Central memory CD8-positive, alpha-beta T cell (primary cell): ENCODE data around the gene DCAF17.

Experiments
- ATAC-seq: fragments of 150-1000 bp; cut with Tn5 transposase; replicated peaks from 2 replicates; pipeline ENCODE4 v1.10.0; 2022; ENCODE audit warnings: mild to moderate bottlenecking, moderate FRiP score, moderate number of reproducible peaks; ENCODE audit not compliant: poor library complexity, severe bottlenecking; ENCODE audit errors: extremely low read depth
- DNase-seq, 2 donors: peaks; one replicate each; pipeline ENCODE4 v3.0.0; 2021; ENCODE audit warnings: low spot score in 2 of 2
- H3K27ac Mint-ChIP-seq: one replicate; pipeline ENCODE4 v1.8.0; 2022; ENCODE audit warnings: low read depth, mild to moderate bottlenecking, moderate library complexity, mixed read lengths
- H3K27me3 Mint-ChIP-seq: one replicate; pipeline ENCODE4 v1.8.0; 2022; ENCODE audit warnings: mixed read lengths
- H3K36me3 Mint-ChIP-seq: one replicate; pipeline ENCODE4 v1.8.0; 2022; ENCODE audit warnings: mild to moderate bottlenecking, moderate library complexity, mixed read lengths; ENCODE audit not compliant: insufficient read depth
- H3K4me1 Mint-ChIP-seq: one replicate; pipeline ENCODE4 v1.8.0; 2022; ENCODE audit warnings: mixed read lengths
- H3K4me3 Mint-ChIP-seq: one replicate; pipeline ENCODE4 v1.8.0; 2022; ENCODE audit warnings: mild to moderate bottlenecking, moderate library complexity, mixed read lengths
- H3K9me3 Mint-ChIP-seq: one replicate; pipeline ENCODE4 v1.8.0; 2022; ENCODE audit warnings: mixed read lengths

DCAF17 gene

DNA sequence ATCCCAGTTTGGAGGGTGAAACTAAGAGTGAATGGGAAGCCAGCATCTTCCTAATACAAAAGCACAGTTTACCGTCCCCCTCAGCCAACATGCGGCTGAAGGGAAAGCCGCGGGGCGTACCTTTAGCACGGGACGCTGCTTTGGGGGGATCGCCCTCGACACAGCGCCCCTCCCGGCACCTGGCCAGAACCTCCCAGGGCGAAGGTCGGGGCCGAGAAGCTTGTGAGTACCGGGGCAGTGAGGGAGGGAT lies 338 bp upstream of the DCAF17 start, which contains the start of gene METTL8:
Gene METTL8 (minus strand): TSS at position 228 of the 250 bp plus-strand sequence. CDS start 41,805 bp downstream, outside the sequence.
- H3K4me3 Mint-ChIP-seq, result peak within 1 kb of the TSS; percentile 84
- no peaks in the 10 kb centered on the region for H3K9me3 Mint-ChIP-seq
- peaks cover 42% of the 10 kb centered on the region for H3K4me1 Mint-ChIP-seq
- H3K27me3 Mint-ChIP-seq, result no peaks in the 10 kb centered on the region
- no peak for DNase-seq
- ATAC-seq, result no peak
- H3K27ac Mint-ChIP-seq, result peak within 1 kb of the TSS; percentile 94
- peaks cover 20% of the 10 kb centered on the region for H3K36me3 Mint-ChIP-seq

GRCh38 chr2:171436307-171436706 lies 2.3 kb downstream of the DCAF17 start:
- Mint-ChIP-seq H3K27me3 (no peaks in the 10 kb centered on the region), H3K27ac (no peak overlapping the region), H3K4me1 (peaks cover 58% of the 10 kb centered on the region), H3K9me3 (no peaks in the 10 kb centered on the region), H3K4me3 (no peak overlapping the region), H3K36me3 (peaks cover 36% of the 10 kb centered on the region)
- no peak for ATAC-seq
- DNase-seq, result no peak

DNA sequence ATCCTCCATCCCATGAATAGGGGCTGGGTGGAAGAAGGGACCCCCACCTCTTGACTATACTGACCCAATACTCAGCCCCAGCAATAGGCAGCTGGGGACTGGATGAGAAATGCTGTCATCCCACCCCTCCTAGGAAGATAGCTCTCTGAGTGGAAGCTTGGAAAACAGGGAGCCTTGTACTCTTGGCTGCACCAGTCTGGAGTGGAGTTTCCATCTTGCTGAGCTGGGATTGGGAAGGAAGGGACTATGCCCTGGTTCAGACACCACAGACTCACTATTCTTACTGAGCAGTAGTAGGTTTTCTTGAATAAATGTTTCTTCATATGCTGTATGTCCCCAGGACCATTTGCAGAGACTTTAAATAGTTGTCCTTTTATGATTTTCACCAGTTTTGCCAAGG lies 7.4 kb downstream of the DCAF17 start:
- H3K9me3 Mint-ChIP-seq, result no peaks in the 10 kb centered on the region
- ATAC-seq (no peak), DNase-seq (no peak)
- H3K36me3 Mint-ChIP-seq, result peaks cover 53% of the 10 kb centered on the region
- no peak overlapping the region for H3K27ac Mint-ChIP-seq
- peaks cover 36% of the 10 kb centered on the region for H3K4me1 Mint-ChIP-seq
- H3K4me3 Mint-ChIP-seq, result no peak overlapping the region
- H3K27me3 Mint-ChIP-seq, result no peaks in the 10 kb centered on the region

DNA sequence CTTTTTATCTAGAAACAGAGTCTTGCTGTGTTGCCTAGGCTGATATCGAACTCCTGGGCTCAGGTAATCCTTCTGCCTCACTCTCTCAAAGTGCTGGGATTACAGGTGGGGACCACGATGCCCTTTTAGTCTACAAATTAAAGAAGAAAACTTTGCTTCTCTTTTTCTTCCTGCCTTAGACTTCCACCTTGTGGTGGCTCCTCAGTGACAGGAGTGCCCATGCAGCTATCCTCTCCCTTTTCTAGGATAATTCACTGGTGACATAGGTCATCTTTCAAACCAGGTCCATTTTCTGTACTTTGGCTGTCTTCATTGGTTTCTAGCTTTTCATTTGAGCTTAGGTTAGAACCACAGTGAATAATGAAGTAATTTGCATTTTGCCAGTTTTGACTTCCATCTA lies 13.6 kb downstream of the DCAF17 start:
- Mint-ChIP-seq H3K9me3 (no peaks in the 10 kb centered on the region), H3K27me3 (no peaks in the 10 kb centered on the region), H3K27ac (no peak overlapping the region), H3K4me3 (no peak overlapping the region), H3K4me1 (no peaks in the 10 kb centered on the region), H3K36me3 (peaks cover 54% of the 10 kb centered on the region)
- DNase-seq, result no peak
- ATAC-seq, result no peak

GRCh38 chr2:171451074-171451473 lies 17.0 kb downstream of the DCAF17 start:
- Mint-ChIP-seq H3K27me3 (no peaks in the 10 kb centered on the region), H3K9me3 (no peaks in the 10 kb centered on the region), H3K27ac (no peak overlapping the region), H3K4me1 (peaks cover 5% of the 10 kb centered on the region), H3K36me3 (peaks cover 49% of the 10 kb centered on the region), H3K4me3 (no peak overlapping the region)
- DNase-seq (no peak), ATAC-seq (no peak)

GRCh38 chr2:171452773-171453172 lies 18.7 kb downstream of the DCAF17 start:
- ATAC-seq, result no peak
- H3K27ac Mint-ChIP-seq, result no peak overlapping the region
- no peak for DNase-seq
- H3K9me3 Mint-ChIP-seq, result no peaks in the 10 kb centered on the region
- H3K27me3 Mint-ChIP-seq, result no peaks in the 10 kb centered on the region
- peaks cover 7% of the 10 kb centered on the region for H3K4me1 Mint-ChIP-seq
- H3K4me3 Mint-ChIP-seq, result no peak overlapping the region
- peaks cover 42% of the 10 kb centered on the region for H3K36me3 Mint-ChIP-seq

DNA sequence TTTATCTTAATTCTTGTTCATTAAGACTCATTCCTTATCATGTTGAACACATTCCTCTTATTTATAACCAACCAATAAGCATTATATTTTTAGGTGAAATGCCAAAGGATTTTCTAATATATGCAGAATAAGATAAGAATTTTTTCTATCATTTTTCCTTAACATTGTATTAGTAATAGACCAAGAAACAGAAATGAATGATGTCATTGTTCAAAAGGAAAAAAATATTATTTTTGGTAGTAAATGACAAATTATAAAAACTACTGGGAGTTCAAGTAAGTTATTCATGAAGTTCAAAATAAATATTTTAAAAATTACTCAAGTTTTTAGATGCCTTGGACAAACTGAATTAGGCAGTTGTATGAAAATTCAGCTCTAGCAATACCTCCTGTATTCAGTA lies 25.5 kb downstream of the DCAF17 start:
- Mint-ChIP-seq H3K27me3 (no peaks in the 10 kb centered on the region), H3K4me1 (peaks cover 7% of the 10 kb centered on the region), H3K9me3 (no peaks in the 10 kb centered on the region), H3K36me3 (peaks cover 29% of the 10 kb centered on the region), H3K27ac (no peak overlapping the region), H3K4me3 (no peak overlapping the region)
- DNase-seq (no peak), ATAC-seq (no peak)

DNA sequence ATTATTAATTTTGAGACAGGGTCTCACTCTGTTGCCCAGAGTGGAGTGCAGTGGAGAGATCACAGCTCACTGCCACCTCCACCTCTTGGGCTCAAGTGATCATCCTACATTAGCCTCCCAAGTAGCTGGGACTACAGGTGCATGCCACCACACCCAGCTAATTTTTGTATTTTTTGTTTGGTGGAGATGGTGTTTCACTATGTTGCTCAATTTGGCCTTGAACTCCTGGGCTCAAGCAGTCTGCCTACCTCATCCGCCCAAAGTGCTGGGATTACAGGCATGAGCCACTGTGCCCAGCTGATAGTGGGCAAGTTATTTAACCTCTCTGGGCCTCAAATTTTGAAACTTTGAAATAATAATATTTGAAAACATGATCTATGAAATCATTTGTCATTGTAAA lies 26.5 kb downstream of the DCAF17 start:
- H3K9me3 Mint-ChIP-seq, result no peaks in the 10 kb centered on the region
- H3K4me3 Mint-ChIP-seq, result no peak overlapping the region
- ATAC-seq (no peak), DNase-seq (no peak)
- H3K27me3 Mint-ChIP-seq, result no peaks in the 10 kb centered on the region
- peaks cover 7% of the 10 kb centered on the region for H3K4me1 Mint-ChIP-seq
- peaks cover 28% of the 10 kb centered on the region for H3K36me3 Mint-ChIP-seq
- H3K27ac Mint-ChIP-seq, result no peak overlapping the region

- Mint-ChIP-seq H3K4me1 (no peaks in the 10 kb centered on the region), H3K27ac (no peak overlapping the region), H3K4me3 (no peak overlapping the region), H3K36me3 (peaks cover 38% of the 10 kb centered on the region), H3K27me3 (no peaks in the 10 kb centered on the region), H3K9me3 (no peaks in the 10 kb centered on the region)
- DNase-seq (no peak), ATAC-seq (no peak)
Measured at GRCh38 chr2:171469176-171469575, 35.1 kb downstream of the DCAF17 start.

- Mint-ChIP-seq H3K9me3 (no peaks in the 10 kb centered on the region), H3K36me3 (peaks cover 43% of the 10 kb centered on the region), H3K27ac (no peak overlapping the region), H3K4me1 (no peaks in the 10 kb centered on the region), H3K4me3 (no peak overlapping the region), H3K27me3 (no peaks in the 10 kb centered on the region)
- DNase-seq (no peak), ATAC-seq (no peak)
Measured at GRCh38 chr2:171470129-171470528, 36.1 kb downstream of the DCAF17 start.

DNA sequence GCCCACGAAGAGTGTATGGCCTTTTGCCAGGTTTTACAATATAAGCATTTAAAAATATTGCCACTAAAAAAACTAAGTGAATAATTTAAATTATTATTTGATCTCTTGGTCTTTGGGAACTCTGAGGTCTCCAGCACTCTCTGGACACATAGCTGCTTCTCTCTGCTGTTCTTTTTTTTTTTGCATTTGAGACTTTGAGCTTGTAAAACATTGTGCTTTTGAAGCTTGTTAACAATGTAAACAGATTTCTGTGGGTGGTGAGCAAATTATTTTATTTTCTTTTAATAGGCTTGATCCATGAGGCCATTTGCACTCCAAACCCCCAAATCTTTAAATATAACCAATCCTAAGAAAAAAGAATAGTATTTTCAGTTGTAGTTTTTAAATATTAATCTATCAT lies 42.0 kb downstream of the DCAF17 start:
- Mint-ChIP-seq H3K4me1 (no peaks in the 10 kb centered on the region), H3K27me3 (no peaks in the 10 kb centered on the region), H3K9me3 (no peaks in the 10 kb centered on the region), H3K27ac (no peak overlapping the region), H3K4me3 (no peak overlapping the region), H3K36me3 (peaks cover 29% of the 10 kb centered on the region)
- ATAC-seq (no peak), DNase-seq (no peak)

DNA sequence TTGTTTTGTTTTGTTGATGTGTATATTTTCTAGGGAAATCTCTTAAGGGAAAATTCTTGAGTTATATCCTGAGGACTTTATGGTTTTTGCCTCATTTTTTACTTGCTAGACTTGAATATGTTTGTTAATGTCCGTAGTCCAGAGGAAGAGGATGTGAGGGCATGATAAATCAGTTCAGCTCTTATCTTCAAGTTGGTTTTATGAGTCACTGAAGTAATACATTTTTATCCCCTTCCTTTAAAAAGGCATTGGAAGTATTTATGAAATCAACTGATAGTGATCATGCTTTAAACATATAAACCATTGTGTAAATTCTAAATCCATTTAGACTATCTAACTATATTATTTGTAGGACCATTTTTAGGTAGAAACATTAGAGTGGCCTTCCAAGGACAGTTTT lies 44.3 kb downstream of the DCAF17 start:
- DNase-seq, result no peak

GRCh38 chr2:171479154-171479814 lies 45.3 kb downstream of the DCAF17 start:
- Mint-ChIP-seq H3K4me1 (peaks cover 5% of the 10 kb centered on the region), H3K9me3 (no peaks in the 10 kb centered on the region), H3K4me3 (no peak overlapping the region), H3K27ac (no peak overlapping the region), H3K36me3 (peaks cover 23% of the 10 kb centered on the region), H3K27me3 (no peaks in the 10 kb centered on the region)
- DNase-seq (no peak), ATAC-seq (no peak)

More for the DNA sequence above, 44.3 kb downstream of the DCAF17 start:
- H3K27me3 Mint-ChIP-seq, result no peaks in the 10 kb centered on the region
- H3K36me3 Mint-ChIP-seq, result peaks cover 28% of the 10 kb centered on the region
- ATAC-seq, result no peak
- H3K4me3 Mint-ChIP-seq, result no peak overlapping the region
- no peak overlapping the region for H3K27ac Mint-ChIP-seq
- no peaks in the 10 kb centered on the region for H3K9me3 Mint-ChIP-seq
- no peaks in the 10 kb centered on the region for H3K4me1 Mint-ChIP-seq

GRCh38 chr2:171480908-171481307 lies 46.9 kb downstream of the DCAF17 start:
- no peaks in the 10 kb centered on the region for H3K27me3 Mint-ChIP-seq
- H3K36me3 Mint-ChIP-seq, result peaks cover 16% of the 10 kb centered on the region
- peaks cover 18% of the 10 kb centered on the region for H3K4me1 Mint-ChIP-seq
- H3K4me3 Mint-ChIP-seq, result no peak overlapping the region
- no peak for DNase-seq
- H3K9me3 Mint-ChIP-seq, result no peaks in the 10 kb centered on the region
- H3K27ac Mint-ChIP-seq, result no peak overlapping the region
- no peak for ATAC-seq
